ENCODE results near the gene FAM229A. TPM values are rescaled to one million over a fixed set of nuclear protein-coding genes. Genes with fewer than 3 reads are reported as not detected.
A peak's percentile ranks its signal among the peaks of the same experiment; 100 is the strongest.

Gene FAM229A
- total and polyA plus RNA-seq, 9 of the 15 experiments (the other 6 are each of a cell fraction or from before 2014, with no cell fraction given): 0.04 to 21.6 (median 7.4) TPM

DNA sequence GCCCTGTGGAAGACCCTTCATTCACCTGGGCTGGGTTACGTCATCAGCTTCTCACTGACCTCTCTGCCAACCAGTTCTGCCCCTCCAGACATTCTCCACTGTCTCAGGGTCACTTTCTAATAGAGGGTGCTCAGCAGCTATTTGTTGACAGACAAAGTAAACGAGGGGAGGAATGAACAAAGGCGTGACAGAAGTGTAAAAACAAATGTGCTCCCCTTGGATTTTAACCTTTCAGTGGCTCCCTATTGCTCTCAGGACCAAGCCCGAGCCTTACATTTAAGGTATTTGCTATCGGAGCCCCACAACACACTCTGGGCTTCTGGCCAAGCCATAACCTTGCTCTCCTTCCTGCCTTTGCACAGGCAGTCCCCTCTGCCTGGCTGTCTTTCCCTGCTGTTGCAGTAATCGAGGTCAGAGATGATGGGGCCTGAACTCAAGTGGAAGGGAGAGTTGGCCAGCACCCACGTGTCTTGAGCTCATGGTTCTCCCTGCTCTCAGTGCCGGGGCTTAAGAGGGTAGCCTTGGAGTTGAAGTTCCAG is 16.9 kb downstream of the FAM229A start (continued):
- TF ChIP-seq YY1 (IDR thresholded peaks at IDR 0.05; ENCODE audit: borderline replicate concordance in 1 of 3, control insufficient read depth in 1 of 3, extremely low read depth in 1 of 3, insufficient read depth in 3 of 3, insufficient read length in 1 of 3, insufficient replicate concordance in 2 of 3, low read depth in 1 of 3, low read length in 2 of 3) (peak in 1 of 3 experiments; percentile 11), MECOM (CRISPR knock-in tag; IDR thresholded peaks at IDR 0.05) (0 out of 2 replicates have a peak, but pooled peaks have one; percentile 26), HDAC8 (tag; IDR thresholded peaks at IDR 0.05) (no peak), FOXA1 (IDR thresholded peaks at IDR 0.05; ENCODE audit: borderline replicate concordance) (no peak), PTBP1 (IDR thresholded peaks at IDR 0.05; ENCODE audit: low read depth, low read length) (no peak), HNRNPLL (IDR thresholded peaks at IDR 0.05; ENCODE audit: low read depth, low read length, poor library complexity, severe bottlenecking) (no peak), SRSF9 (IDR thresholded peaks at IDR 0.05; ENCODE audit: borderline replicate concordance, low read depth, low read length) (no peak), CXXC5 (CRISPR knock-in tag; IDR thresholded peaks at IDR 0.05) (peak; percentile 48; the same call in 1 of the 2 replicates), ZNF224 (CRISPR knock-in tag; IDR thresholded peaks at IDR 0.05) (no peak), POLR2AphosphoS2 (IDR thresholded peaks at IDR 0.05; ENCODE audit: low read length) (no peak), MAZ (CRISPR knock-in tag; conservative IDR thresholded peaks at IDR 0.05 in 1 of 2, IDR thresholded peaks at IDR 0.05 in 1 of 2) (peak in 1 of 2 experiments; percentile 21; a peak in 1 of 4 replicates)
- TF ChIP-seq, protein P1, sequence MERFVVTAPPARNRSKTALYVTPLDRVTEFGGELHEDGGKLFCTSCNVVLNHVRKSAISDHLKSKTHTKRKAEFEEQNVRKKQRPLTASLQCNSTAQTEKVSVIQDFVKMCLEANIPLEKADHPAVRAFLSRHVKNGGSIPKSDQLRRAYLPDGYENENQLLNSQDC (CRISPR knock-in tag; IDR thresholded peaks at IDR 0.05): no peak
- TF ChIP-seq, protein P2, sequence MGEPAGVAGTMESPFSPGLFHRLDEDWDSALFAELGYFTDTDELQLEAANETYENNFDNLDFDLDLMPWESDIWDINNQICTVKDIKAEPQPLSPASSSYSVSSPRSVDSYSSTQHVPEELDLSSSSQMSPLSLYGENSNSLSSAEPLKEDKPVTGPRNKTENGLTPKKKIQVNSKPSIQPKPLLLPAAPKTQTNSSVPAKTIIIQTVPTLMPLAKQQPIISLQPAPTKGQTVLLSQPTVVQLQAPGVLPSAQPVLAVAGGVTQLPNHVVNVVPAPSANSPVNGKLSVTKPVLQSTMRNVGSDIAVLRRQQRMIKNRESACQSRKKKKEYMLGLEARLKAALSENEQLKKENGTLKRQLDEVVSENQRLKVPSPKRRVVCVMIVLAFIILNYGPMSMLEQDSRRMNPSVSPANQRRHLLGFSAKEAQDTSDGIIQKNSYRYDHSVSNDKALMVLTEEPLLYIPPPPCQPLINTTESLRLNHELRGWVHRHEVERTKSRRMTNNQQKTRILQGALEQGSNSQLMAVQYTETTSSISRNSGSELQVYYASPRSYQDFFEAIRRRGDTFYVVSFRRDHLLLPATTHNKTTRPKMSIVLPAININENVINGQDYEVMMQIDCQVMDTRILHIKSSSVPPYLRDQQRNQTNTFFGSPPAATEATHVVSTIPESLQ (CRISPR knock-in tag; IDR thresholded peaks at IDR 0.05): peak; percentile 74
- TF ChIP-seq, protein P3, sequence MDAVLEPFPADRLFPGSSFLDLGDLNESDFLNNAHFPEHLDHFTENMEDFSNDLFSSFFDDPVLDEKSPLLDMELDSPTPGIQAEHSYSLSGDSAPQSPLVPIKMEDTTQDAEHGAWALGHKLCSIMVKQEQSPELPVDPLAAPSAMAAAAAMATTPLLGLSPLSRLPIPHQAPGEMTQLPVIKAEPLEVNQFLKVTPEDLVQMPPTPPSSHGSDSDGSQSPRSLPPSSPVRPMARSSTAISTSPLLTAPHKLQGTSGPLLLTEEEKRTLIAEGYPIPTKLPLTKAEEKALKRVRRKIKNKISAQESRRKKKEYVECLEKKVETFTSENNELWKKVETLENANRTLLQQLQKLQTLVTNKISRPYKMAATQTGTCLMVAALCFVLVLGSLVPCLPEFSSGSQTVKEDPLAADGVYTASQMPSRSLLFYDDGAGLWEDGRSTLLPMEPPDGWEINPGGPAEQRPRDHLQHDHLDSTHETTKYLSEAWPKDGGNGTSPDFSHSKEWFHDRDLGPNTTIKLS (IDR thresholded peaks at IDR 0.05; ENCODE audit: borderline replicate concordance, low read depth): no peak
- TF ChIP-seq, protein P4, sequence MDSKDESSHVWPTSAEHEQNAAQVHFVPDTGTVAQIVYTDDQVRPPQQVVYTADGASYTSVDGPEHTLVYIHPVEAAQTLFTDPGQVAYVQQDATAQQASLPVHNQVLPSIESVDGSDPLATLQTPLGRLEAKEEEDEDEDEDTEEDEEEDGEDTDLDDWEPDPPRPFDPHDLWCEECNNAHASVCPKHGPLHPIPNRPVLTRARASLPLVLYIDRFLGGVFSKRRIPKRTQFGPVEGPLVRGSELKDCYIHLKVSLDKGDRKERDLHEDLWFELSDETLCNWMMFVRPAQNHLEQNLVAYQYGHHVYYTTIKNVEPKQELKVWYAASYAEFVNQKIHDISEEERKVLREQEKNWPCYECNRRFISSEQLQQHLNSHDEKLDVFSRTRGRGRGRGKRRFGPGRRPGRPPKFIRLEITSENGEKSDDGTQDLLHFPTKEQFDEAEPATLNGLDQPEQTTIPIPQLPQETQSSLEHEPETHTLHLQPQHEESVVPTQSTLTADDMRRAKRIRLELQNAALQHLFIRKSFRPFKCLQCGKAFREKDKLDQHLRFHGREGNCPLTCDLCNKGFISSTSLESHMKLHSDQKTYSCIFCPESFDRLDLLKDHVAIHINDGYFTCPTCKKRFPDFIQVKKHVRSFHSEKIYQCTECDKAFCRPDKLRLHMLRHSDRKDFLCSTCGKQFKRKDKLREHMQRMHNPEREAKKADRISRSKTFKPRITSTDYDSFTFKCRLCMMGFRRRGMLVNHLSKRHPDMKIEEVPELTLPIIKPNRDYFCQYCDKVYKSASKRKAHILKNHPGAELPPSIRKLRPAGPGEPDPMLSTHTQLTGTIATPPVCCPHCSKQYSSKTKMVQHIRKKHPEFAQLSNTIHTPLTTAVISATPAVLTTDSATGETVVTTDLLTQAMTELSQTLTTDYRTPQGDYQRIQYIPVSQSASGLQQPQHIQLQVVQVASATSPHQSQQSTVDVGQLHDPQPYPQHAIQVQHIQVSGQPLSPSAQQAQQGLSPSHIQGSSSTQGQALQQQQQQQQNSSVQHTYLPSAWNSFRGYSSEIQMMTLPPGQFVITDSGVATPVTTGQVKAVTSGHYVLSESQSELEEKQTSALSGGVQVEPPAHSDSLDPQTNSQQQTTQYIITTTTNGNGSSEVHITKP (IDR thresholded peaks at IDR 0.05; ENCODE audit: partially characterized antibody): no peak
- TF ChIP-seq, protein P5, sequence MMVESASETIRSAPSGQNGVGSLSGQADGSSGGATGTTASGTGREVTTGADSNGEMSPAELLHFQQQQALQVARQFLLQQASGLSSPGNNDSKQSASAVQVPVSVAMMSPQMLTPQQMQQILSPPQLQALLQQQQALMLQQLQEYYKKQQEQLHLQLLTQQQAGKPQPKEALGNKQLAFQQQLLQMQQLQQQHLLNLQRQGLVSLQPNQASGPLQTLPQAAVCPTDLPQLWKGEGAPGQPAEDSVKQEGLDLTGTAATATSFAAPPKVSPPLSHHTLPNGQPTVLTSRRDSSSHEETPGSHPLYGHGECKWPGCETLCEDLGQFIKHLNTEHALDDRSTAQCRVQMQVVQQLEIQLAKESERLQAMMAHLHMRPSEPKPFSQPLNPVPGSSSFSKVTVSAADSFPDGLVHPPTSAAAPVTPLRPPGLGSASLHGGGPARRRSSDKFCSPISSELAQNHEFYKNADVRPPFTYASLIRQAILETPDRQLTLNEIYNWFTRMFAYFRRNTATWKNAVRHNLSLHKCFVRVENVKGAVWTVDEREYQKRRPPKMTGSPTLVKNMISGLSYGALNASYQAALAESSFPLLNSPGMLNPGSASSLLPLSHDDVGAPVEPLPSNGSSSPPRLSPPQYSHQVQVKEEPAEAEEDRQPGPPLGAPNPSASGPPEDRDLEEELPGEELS (CRISPR knock-in tag; IDR thresholded peaks at IDR 0.05; ENCODE audit: borderline replicate concordance): no peak

Data from K562 (cell line).